ENCODE results near the gene TM7SF2. TPM values are rescaled to one million over a fixed set of nuclear protein-coding genes. Genes with fewer than 3 reads are reported as not detected.

TM7SF2 gene
- total and polyA plus RNA-seq, 2 of the 13 experiments (the other 11 are each of a cell fraction or from before 2014, with no cell fraction given) = 56.0 to 66.9 TPM

- TF ChIP-seq NFAT5 (CRISPR knock-in tag; IDR thresholded peaks at IDR 0.05) = peak; percentile 64; the same call in 1 of the 2 replicates
- no peak for TF ChIP-seq ATF3 (CRISPR knock-in tag; IDR thresholded peaks at IDR 0.05)
- no peak for TF ChIP-seq FOXA1 (IDR thresholded peaks at IDR 0.05)
- TF ChIP-seq FOXA1 (CRISPR knock-in tag; IDR thresholded peaks at IDR 0.05) = no peak
- no peak for TF ChIP-seq ZNF350 (CRISPR knock-in tag; IDR thresholded peaks at IDR 0.05; ENCODE audit: borderline replicate concordance, low read depth)
- TF ChIP-seq NFKB2 (CRISPR knock-in tag; IDR thresholded peaks at IDR 0.05; ENCODE audit: borderline replicate concordance) = peak; percentile 36; the same call in 1 of the 2 replicates
- no peak for TF ChIP-seq E2F2 (CRISPR knock-in tag; IDR thresholded peaks at IDR 0.05; ENCODE audit: borderline replicate concordance)
- no peak for TF ChIP-seq KAT2B (IDR thresholded peaks at IDR 0.05; ENCODE audit: borderline replicate concordance, low read depth, low read length)
- no peak for TF ChIP-seq ZNF597 (CRISPR knock-in tag; IDR thresholded peaks at IDR 0.05)
- TF ChIP-seq HNRNPK (IDR thresholded peaks at IDR 0.05; ENCODE audit: low read depth, low read length, poor library complexity, severe bottlenecking) = no peak
- TF ChIP-seq PRMT3 (CRISPR knock-in tag; IDR thresholded peaks at IDR 0.05; ENCODE audit: borderline replicate concordance, low read depth) = no peak
- no peak for TF ChIP-seq PRDM4 (CRISPR knock-in tag; IDR thresholded peaks at IDR 0.05; ENCODE audit: borderline replicate concordance)
- TF ChIP-seq MTA1 (CRISPR knock-in tag; IDR thresholded peaks at IDR 0.05; ENCODE audit: borderline replicate concordance) = no peak
- TF ChIP-seq ZNF589 (CRISPR knock-in tag; conservative IDR thresholded peaks at IDR 0.05) = no peak
- peak; percentile 53; the same call in 1 of the 2 replicates for TF ChIP-seq MYC (CRISPR knock-in tag; IDR thresholded peaks at IDR 0.05; ENCODE audit: borderline replicate concordance)
Observed at GRCh38 chr11:65111744-65112545, at the start of gene TM7SF2 (continued).

All from HepG2 (cell line).